ENCODE measurements around the gene ATP5F1A.

Gene ATP5F1A

DNA sequence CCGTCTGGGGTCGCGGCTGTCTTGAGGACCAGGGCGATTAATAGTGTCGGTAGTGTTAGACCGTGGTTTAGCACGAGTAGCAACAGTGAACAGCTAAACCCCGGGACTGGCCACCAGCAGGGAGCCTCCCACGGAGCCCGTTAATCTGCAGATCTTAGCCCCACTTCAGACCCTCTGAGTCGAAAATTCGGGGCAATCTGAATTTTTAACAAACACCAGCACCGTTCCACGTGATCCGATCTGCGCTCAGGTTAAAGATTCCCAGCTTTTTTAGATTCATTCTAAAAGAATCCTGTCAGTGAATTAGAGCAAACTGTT is 479 bp upstream of the ATP5F1A start:
- TF ChIP-seq, protein P1, sequence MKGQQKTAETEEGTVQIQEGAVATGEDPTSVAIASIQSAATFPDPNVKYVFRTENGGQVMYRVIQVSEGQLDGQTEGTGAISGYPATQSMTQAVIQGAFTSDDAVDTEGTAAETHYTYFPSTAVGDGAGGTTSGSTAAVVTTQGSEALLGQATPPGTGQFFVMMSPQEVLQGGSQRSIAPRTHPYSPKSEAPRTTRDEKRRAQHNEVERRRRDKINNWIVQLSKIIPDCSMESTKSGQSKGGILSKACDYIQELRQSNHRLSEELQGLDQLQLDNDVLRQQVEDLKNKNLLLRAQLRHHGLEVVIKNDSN (IDR thresholded peaks at IDR 0.05) = no peak
- no peak for TF ChIP-seq CREB1 (IDR thresholded peaks at IDR 0.05; ENCODE audit: low read depth)

DNA sequence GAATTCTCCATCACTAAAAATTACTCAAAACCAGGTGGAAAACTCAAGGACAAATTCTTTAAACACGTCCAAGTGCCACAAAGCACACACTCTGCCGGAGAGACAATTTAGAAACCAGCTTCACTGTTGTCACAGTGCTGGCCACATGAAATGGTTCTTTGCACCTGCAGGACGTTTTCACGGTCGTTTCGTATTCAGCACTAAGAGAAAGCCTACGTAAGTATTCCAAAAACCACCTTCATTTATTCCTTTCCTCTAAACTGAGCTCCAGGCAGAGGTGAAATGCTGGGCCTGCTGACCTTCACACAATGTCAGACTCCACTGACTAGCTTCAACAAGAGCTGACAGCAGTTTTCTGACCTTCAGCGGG is 680 bp downstream of the ATP5F1A start:
- TF ChIP-seq, protein P2, sequence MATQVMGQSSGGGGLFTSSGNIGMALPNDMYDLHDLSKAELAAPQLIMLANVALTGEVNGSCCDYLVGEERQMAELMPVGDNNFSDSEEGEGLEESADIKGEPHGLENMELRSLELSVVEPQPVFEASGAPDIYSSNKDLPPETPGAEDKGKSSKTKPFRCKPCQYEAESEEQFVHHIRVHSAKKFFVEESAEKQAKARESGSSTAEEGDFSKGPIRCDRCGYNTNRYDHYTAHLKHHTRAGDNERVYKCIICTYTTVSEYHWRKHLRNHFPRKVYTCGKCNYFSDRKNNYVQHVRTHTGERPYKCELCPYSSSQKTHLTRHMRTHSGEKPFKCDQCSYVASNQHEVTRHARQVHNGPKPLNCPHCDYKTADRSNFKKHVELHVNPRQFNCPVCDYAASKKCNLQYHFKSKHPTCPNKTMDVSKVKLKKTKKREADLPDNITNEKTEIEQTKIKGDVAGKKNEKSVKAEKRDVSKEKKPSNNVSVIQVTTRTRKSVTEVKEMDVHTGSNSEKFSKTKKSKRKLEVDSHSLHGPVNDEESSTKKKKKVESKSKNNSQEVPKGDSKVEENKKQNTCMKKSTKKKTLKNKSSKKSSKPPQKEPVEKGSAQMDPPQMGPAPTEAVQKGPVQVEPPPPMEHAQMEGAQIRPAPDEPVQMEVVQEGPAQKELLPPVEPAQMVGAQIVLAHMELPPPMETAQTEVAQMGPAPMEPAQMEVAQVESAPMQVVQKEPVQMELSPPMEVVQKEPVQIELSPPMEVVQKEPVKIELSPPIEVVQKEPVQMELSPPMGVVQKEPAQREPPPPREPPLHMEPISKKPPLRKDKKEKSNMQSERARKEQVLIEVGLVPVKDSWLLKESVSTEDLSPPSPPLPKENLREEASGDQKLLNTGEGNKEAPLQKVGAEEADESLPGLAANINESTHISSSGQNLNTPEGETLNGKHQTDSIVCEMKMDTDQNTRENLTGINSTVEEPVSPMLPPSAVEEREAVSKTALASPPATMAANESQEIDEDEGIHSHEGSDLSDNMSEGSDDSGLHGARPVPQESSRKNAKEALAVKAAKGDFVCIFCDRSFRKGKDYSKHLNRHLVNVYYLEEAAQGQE (IDR thresholded peaks at IDR 0.05; ENCODE audit: low read depth) = no peak

DNA sequence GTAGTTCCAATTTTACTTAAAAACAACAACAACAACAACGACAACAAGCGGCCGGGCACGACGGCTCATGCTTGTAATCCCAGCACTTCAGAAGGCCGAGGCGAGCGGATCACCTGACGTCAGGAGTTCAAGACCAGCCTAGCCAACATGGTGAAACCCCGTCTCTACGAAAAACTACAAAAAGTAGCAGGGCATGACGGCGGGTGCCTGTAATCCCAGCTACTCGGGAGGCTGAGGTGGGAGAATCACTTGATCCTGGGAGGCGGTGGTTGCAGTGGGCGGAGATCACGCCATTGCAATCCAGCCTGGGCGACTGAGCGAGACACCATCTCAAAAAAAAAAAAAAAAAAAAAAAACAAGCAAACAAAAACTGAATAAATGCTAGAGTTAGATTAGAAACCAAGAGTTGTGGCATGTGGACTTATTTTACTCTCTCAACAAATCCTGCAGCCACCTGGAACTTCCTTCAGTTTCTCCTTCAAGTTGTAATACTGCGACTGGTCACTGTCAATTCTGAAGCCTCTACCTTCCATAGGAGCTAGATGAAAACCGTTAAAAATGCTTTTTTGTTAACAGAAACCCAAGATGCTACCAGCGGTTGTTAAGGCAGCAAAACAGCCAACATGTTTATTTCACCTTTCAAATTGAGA is 1.3 kb downstream of the ATP5F1A start:
- TF ChIP-seq RAD21 (IDR thresholded peaks at IDR 0.05; ENCODE audit: low read depth) (no peak), FOXM1 (IDR thresholded peaks at IDR 0.05; ENCODE audit: borderline replicate concordance, low read depth) (no peak), NFIC (IDR thresholded peaks at IDR 0.05) (no peak), EP300 (IDR thresholded peaks at IDR 0.05; ENCODE audit: borderline replicate concordance) (no peak), EGR1 (IDR thresholded peaks at IDR 0.05) (no peak), YY1 (IDR thresholded peaks at IDR 0.05; ENCODE audit: low read depth) (no peak), TCF12 (IDR thresholded peaks at IDR 0.05; ENCODE audit: low read depth) (no peak), CEBPB (IDR thresholded peaks at IDR 0.05) (no peak), CREB1 (IDR thresholded peaks at IDR 0.05; ENCODE audit: low read depth) (no peak)

DNA sequence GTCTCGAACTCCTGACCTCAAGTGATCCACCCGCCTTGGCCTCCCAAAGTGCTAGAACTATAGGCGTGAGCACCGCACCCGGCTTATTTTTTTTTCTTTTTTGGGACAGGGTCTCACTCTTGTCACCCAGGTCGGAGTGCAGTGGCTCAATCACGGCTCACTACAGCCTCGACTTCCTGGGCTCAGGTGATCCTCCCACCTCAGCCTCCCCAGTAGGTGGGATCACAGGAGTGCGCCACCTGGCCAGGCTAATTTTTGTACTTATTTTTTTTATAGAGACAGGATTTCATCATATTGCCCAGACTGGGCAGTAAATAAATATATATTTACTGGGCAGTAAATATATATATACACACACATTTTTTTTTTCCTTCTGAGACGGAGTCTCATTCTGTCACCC is 2.6 kb downstream of the ATP5F1A start:
- TF ChIP-seq TAF1 (IDR thresholded peaks at IDR 0.05; ENCODE audit: low read depth) (no peak), EP300 (IDR thresholded peaks at IDR 0.05; ENCODE audit: borderline replicate concordance) (no peak), FOXM1 (IDR thresholded peaks at IDR 0.05; ENCODE audit: borderline replicate concordance, low read depth) (no peak), CREB1 (IDR thresholded peaks at IDR 0.05; ENCODE audit: low read depth) (no peak), ZBTB7A (IDR thresholded peaks at IDR 0.05; ENCODE audit: low read depth) (no peak), TEAD4 (IDR thresholded peaks at IDR 0.05) (no peak), YY1 (IDR thresholded peaks at IDR 0.05; ENCODE audit: low read depth) (no peak), TCF12 (IDR thresholded peaks at IDR 0.05; ENCODE audit: low read depth) (no peak), NFIC (IDR thresholded peaks at IDR 0.05) (no peak), RAD21 (IDR thresholded peaks at IDR 0.05; ENCODE audit: low read depth) (no peak), CEBPB (IDR thresholded peaks at IDR 0.05) (no peak), EGR1 (IDR thresholded peaks at IDR 0.05) (no peak)
- TF ChIP-seq, protein P3, sequence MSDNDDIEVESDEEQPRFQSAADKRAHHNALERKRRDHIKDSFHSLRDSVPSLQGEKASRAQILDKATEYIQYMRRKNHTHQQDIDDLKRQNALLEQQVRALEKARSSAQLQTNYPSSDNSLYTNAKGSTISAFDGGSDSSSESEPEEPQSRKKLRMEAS (IDR thresholded peaks at IDR 0.05) = no peak
- TF ChIP-seq, protein P1 (IDR thresholded peaks at IDR 0.05) = no peak
- TF ChIP-seq, protein P2 (IDR thresholded peaks at IDR 0.05; ENCODE audit: low read depth) = no peak

DNA sequence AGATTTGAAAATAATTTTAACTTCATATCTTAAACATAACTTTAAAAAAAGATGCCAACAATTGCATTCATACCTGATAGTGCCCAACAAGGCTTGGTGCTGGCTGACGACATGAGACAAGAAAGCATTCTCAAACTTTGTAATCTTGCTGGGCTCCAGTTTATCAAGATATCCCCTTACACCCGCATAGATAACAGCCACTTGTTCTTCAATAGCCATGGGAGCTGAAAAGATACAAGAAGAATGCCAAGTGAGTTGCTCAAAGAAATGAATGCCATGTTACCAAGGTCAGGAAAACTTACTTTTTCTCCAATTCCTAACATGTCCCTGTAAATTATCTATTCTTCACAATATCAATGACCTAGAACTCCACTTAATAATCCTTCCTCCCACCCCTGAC is 13.7 kb downstream of the ATP5F1A start:
- no peak for TF ChIP-seq YY1 (IDR thresholded peaks at IDR 0.05; ENCODE audit: low read depth)
- TF ChIP-seq CREB1 (IDR thresholded peaks at IDR 0.05; ENCODE audit: low read depth) = no peak
- TF ChIP-seq FOXM1 (IDR thresholded peaks at IDR 0.05; ENCODE audit: borderline replicate concordance, low read depth) = no peak
- TF ChIP-seq NFIC (IDR thresholded peaks at IDR 0.05) = no peak
- TF ChIP-seq ZBTB7A (IDR thresholded peaks at IDR 0.05; ENCODE audit: low read depth) = no peak
- no peak for TF ChIP-seq RAD21 (IDR thresholded peaks at IDR 0.05; ENCODE audit: low read depth)
- TF ChIP-seq EGR1 (IDR thresholded peaks at IDR 0.05) = no peak
- no peak for TF ChIP-seq TEAD4 (IDR thresholded peaks at IDR 0.05)

DNA sequence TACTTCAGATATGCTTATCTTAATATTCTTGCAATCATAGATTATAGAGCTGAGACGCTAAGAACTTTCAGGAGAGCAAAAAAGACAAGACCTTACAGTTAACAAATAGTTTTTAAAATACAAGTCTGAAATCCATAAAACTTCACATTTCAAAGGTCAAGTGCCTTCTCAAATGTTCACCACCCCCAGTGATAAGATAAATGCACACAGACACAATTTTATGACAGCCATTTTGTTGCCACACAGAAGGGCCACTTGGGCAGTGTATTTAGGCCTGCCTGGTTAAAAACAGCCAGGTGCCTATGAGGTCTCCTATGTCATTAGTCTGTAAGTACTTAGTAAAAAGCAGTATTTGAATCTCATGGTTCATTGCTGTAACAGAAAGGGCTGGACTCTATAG is 17.9 kb downstream of the ATP5F1A start:
- TF ChIP-seq EP300 (IDR thresholded peaks at IDR 0.05; ENCODE audit: borderline replicate concordance) (no peak), YY1 (IDR thresholded peaks at IDR 0.05; ENCODE audit: low read depth) (no peak), EGR1 (IDR thresholded peaks at IDR 0.05) (no peak), CEBPB (IDR thresholded peaks at IDR 0.05) (no peak)

DNA sequence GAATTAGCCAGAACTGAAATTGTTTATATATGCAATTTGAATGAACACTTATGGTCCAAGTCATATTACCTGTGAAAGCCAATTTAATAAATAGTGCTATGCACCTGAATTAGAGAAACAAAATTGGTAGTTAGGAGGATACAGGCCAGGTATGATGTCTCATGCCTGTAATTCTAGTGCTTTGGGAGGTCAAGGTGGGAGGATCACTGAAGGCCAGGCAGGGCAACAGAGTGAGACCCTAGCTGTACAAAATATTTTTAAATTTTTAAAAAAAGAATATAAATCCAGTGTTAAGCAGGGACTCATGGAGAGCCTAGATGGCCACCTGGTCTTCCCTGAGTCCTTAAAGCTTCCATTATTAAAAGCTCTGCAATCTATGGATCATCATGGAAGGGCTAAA is 18.8 kb downstream of the ATP5F1A start:
- no peak for TF ChIP-seq YY1 (IDR thresholded peaks at IDR 0.05; ENCODE audit: low read depth)
- TF ChIP-seq, protein P2 (IDR thresholded peaks at IDR 0.05; ENCODE audit: low read depth) = no peak
- TF ChIP-seq CEBPB (IDR thresholded peaks at IDR 0.05) = no peak
- TF ChIP-seq RAD21 (IDR thresholded peaks at IDR 0.05; ENCODE audit: low read depth) = no peak
- TF ChIP-seq EP300 (IDR thresholded peaks at IDR 0.05; ENCODE audit: borderline replicate concordance) = no peak
